A549 (cell line): ENCODE measurements around the gene MKNK1.

Experiments
- MYC ChIP-seq: IDR thresholded peaks from 2 replicates; pipeline ENCODE4 v1.6.1; 2012; ENCODE audit warnings: mild to moderate bottlenecking, inconsistent platforms, low read length, improper control_type of control experiment, borderline replicate concordance
- RAD21 ChIP-seq, 2 experiments: fragments of >200 bp in 1 of 2; sonication (Bioruptor Twin) in 1 of 2; formaldehyde crosslinking in 1 of 2; IDR thresholded peaks in 1 of 2; conservative IDR thresholded peaks in 1 of 2; 2 replicates in 1 of 2; 3 replicates in 1 of 2; pipeline ENCODE4 v1.6.1; 2012 to 2018; ENCODE audit warnings: inconsistent platforms in 1 of 2
- RARB ChIP-seq: fragments of 250-450 bp; sonication (Bioruptor Pico); IDR thresholded peaks from 2 replicates; pipeline ENCODE4 v1.8.0; 2021; ENCODE audit warnings: mild to moderate bottlenecking, moderate library complexity
- TF ChIP-seq, protein P1 (sequence below): fragments of 200-600 bp; sonication (generic); IDR thresholded peaks from 2 replicates; pipeline ENCODE4 v1.6.1; 2016; ENCODE audit warnings: antibody characterized with exemption, mild to moderate bottlenecking, moderate library complexity

DNA sequence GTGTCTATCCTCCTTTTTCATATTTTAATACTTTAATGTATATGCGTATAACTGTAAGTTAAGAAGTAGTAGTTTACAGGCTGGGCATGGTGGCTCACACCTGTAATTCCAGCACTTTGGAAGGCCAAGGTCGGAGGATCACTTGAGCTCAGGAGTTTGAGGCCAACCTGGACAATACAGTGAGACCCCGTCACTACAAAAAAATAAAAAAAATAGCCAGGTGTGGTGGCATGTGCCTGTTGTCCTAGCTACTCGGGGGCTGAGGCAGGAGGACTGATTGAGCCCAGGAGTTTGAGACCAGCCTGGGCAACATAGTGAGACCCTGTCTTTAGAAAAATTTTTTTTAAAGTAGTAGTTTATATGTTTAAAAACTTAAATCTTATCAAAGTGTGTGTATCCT, 41.7 kb upstream of the MKNK1 start:
- TF ChIP-seq RARB (CRISPR knock-in tag) (no peak), MYC (no peak), RAD21 (conservative IDR thresholded peaks at IDR 0.05 in 1 of 2, IDR thresholded peaks at IDR 0.05 in 1 of 2) (no peak)
- TF ChIP-seq, protein P1, sequence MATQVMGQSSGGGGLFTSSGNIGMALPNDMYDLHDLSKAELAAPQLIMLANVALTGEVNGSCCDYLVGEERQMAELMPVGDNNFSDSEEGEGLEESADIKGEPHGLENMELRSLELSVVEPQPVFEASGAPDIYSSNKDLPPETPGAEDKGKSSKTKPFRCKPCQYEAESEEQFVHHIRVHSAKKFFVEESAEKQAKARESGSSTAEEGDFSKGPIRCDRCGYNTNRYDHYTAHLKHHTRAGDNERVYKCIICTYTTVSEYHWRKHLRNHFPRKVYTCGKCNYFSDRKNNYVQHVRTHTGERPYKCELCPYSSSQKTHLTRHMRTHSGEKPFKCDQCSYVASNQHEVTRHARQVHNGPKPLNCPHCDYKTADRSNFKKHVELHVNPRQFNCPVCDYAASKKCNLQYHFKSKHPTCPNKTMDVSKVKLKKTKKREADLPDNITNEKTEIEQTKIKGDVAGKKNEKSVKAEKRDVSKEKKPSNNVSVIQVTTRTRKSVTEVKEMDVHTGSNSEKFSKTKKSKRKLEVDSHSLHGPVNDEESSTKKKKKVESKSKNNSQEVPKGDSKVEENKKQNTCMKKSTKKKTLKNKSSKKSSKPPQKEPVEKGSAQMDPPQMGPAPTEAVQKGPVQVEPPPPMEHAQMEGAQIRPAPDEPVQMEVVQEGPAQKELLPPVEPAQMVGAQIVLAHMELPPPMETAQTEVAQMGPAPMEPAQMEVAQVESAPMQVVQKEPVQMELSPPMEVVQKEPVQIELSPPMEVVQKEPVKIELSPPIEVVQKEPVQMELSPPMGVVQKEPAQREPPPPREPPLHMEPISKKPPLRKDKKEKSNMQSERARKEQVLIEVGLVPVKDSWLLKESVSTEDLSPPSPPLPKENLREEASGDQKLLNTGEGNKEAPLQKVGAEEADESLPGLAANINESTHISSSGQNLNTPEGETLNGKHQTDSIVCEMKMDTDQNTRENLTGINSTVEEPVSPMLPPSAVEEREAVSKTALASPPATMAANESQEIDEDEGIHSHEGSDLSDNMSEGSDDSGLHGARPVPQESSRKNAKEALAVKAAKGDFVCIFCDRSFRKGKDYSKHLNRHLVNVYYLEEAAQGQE = no peak
